Stimulated activated CD8-positive, alpha-beta memory T cell treated with anti-CD3 and anti-CD28 coated beads, Interleukin-4, amount 100 ng/mL, for 48 hours (primary cell): ENCODE data around the gene SYVN1.
A peak's percentile ranks its signal among the peaks of the same experiment; 100 is the strongest.

Source experiments
- DNase-seq: peaks from one replicate; pipeline ENCODE4 v3.0.0-alpha.2; 2020

The SYVN1 gene

DNA sequence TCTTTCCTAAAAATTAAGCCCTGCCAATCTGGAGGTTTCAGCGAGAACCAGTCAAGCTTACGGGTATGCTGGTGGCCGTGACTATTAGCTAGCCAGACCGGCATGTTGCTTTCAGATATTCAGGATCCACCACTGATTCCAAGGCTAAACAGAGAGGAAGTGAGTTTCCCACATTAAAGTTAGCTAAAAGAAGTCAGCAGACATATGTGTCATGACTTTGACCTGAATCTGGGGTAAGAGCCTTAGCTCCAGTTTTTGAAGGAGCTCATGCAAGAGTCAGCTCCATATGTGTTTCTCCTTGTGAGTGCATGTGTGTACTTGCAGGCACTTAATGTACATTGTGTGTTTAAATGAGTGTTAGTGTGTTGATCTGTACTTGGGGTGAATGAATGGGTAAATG, 48.9 kb downstream of the SYVN1 start:
- no peak for DNase-seq

DNA sequence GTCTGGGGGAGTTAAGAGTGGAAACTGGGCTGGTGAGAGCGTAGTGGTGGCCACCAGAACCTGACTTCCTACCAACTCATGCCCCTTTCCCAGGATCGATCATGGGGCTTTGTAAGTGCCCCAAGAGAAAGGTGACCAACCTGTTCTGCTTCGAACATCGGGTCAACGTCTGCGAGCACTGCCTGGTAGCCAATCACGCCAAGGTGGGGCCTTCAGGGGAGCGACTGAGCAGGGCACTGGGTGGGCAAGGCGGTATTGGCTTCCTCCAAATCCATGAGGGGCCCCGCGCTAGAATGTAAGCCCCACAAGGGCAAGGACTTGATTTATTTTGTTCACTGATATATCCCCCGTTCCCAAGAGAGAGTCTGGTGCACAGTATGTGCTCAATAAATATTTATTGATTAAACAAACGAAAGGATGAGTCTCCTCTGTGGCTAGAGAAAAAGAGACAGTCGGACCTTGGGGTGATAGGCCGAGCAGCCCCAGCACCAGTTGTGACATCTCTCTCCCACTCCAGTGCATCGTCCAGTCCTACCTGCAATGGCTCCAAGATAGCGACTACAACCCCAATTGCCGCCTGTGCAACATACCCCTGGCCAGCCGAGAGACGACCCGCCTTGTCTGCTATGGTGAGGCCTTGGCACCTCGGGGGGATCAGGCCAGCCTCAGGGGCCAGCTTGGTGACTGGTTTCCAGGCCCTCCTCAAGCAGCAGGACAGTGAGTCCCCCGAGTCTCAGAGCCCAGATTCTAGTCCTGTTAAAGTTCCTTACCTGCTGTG, 49.5 kb downstream of the SYVN1 start:
- DNase-seq, result no peak

DNA sequence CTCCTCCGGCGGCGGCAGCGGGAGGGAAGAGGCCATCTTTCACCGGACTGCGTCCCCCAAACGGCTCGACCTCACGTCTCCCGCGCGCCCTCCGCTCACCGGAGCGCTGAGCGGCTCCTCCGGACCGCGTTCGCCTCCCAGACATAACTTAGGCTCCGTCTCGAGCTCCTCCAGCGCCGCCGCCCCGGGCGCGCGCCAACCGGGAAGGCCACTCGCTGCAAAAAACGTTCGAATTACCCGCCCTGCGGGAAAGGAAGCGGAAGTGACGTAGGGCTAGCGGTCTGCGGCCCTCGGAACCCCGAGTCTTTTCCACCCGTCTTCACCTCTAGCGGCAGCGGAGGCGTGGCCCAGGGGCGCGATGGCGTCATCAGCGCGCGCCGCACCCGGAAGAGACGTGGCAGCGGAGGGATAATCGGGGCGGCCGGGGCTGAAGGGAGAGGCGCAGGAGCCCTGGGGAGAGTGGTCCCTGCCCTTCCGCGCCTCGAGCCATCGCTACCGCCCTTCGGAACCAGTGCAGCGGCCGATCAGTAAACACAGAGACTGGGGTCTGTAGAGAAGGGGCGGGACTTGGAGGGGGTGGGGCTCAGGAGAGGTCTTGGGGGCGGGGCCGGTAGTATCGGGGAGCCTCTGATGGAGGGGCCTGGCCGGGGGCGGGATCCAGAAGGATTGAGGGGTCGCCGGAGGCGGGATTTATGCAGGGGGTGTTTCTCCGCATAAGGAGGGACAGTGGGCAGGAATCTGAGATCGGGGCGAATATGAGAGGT, 50.3 kb downstream of the SYVN1 start, which contains the start of the genes CDCA5 and ZFPL1:
CDCA5 (minus strand) TSS at position 207 of the 764 bp plus-strand sequence; CDS start at position 145, 62 bp downstream.
ZFPL1 (plus strand) TSS at position 389 of the 764 bp plus-strand sequence. CDS start 477 bp downstream, outside the sequence.
- DNase-seq, result peak; percentile 99

DNA sequence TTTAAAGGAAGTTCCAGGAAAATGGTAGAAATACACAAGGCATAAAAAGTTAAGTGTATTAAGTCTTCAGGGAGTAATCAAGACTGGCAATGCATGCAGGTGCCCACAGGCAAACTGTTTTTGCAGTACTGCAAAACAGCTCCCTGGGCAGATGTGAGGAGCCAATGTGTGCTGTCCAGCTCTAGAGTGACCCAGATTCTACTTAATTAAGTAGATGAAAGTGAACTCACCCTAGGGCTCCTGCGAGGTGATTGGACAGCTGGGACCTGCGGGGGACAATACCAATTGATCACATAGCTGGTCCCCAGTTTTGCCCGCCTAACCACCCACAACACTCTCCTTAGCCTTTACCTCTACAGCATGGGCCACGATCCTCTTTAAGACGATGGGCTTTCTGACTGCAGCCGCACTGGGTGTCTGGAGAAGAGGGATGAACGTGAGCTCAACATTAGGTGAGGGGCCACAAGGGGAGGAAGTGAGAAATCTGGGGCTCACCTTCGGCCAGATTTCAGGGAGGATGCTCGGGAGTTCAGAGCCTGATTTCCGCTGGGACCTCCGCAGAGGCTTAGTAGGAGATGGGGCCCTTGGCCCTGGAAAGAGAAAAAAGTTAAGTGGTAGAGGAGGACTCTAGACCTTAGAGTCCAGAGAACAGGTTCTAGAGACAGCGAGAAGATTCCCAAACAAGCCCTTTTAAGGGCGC, 51.0 kb downstream of the SYVN1 start:
- no peak for DNase-seq

DNA sequence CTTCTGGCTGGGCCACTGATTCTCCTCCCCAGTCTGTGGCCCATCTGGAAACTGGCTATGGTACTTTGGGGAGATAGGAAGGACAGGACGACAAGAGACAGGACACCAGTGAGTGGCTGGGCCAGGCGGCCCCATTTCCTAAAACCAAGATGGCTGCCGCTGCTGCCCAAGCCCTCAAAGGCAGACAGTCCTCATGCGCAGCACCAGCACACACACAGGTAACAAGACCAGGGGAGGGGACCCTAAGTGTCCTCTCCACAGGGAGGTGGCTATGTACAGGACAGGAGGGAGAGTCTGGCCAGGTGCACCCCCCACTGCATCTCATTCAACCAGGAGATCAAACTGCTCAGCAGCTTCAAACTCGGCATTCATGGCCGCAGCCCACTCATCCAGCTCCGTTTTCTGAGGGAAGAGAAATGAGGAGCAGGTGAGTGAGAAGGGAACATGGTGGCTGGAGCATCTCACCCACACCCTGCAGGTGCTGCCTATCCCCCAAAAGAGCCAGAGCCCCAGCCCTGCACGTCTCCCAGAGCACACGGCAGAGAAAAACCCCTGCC, 55.5 kb downstream of the SYVN1 start:
- no peak for DNase-seq

DNA sequence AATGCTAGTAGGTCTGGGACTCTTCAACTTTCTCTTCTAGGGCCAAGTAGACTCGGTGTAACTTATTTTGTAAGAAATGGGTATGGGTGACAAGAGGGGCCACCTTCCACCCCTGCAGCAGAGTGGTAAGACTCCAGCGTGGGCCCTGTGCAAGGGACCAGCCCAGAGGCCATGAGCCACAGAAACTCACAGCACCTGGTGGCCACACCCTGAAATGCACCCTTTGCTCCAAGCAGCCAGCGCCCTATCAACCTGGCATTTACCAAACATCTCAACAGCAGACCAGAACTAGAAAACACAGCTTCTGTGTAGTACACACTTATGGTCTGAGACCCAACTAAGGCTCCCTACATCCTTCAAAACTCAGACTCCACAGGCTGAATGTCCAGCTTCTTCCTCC, 56.2 kb downstream of the SYVN1 start:
- DNase-seq, result peak; percentile 78

DNA sequence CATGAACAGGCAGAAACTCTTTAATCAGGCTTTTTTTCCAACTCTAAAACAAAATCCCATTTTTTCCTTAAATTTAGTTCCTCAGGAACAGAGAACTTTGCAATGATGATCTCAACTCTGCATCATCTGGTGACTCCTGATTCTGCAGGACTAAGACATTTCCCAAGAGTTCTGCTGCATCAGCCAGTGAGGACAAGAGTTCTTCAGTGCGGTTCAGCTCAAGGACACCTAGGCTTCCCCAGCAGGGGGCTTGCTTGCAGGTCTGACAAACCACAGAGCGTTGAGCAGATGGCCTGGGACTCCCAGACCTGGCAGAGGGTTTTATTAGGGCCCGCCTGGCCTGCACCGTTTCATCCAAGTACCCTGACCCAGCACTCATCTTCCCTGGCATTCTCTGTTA, 56.9 kb downstream of the SYVN1 start:
- DNase-seq, result no peak
